H1 (cell line): ENCODE data around the gene PLTP. TPM values are rescaled to one million over a fixed set of nuclear protein-coding genes. Genes with fewer than 3 reads are reported as not detected.

Experiments used
- CHD7 ChIP-seq: fragments of 300-600 bp; sonication (generic); IDR thresholded peaks from 2 replicates; pipeline ENCODE4 v1.7.1; 2012; ENCODE audit warnings: low read length, moderate library complexity, mild to moderate bottlenecking, inconsistent platforms; ENCODE audit not compliant: insufficient replicate concordance
- RXRA ChIP-seq: IDR thresholded peaks from 2 replicates; pipeline ENCODE4 v1.6.1; 2011; ENCODE audit warnings: low read depth, mild to moderate bottlenecking, low read length, moderate library complexity; ENCODE audit not compliant: insufficient read depth
- SAP30 ChIP-seq: fragments of 300-600 bp; sonication (generic); IDR thresholded peaks from 2 replicates; pipeline ENCODE4 v1.7.1; 2012; ENCODE audit warnings: low read length, moderate library complexity, mild to moderate bottlenecking, inconsistent platforms; ENCODE audit not compliant: insufficient read depth, insufficient replicate concordance
- polyA plus RNA-seq, 7 experiments: library from polyadenylated mRNA; depleted of rRNA in 3 of 7; stranded (reverse) in 5 of 7; unstranded in 2 of 7; fragments of >200 nt in 5 of 7; fragments of 200-250 nt in 2 of 7; gene quantifications; 1 replicate in 5 of 7; 2 replicates in 1 of 7; 4 replicates in 1 of 7; pipeline versions ENCODE4 v1.2.1 to v1.2.3, GENCODE V29; 2011 to 2013; ENCODE audit warnings: missing spikeins in 2 of 7, mixed read lengths in 2 of 7
- total RNA-seq: library from RNA; stranded (reverse); fragmentation: NEBNext Ultra II Directional; extraction: Animal tissue kit (Norgen Biotek cat#: 25700); gene quantifications from 2 replicates; pipeline ENCODE4 v1.2.1, GENCODE V29; 2021

PLTP gene
- total and polyA plus RNA-seq, 2 of the 8 experiments (the other 6 are each of a cell fraction or from before 2014, with no cell fraction given), result 120 to 194 TPM

- TF ChIP-seq CHD7, result no peak
- no peak for TF ChIP-seq RXRA
- TF ChIP-seq SAP30, result no peak
Measured at GRCh38 chr20:45921337-45922189, 9.6 kb upstream of the PLTP start (continued).
